ENCODE measurements around the gene CFAP299. TPM values are rescaled to one million over a fixed set of nuclear protein-coding genes. Genes with fewer than 3 reads are reported as not detected.

Gene CFAP299
- polyA plus RNA-seq, 2 of the 4 experiments (the other 2 are of a cell fraction), result not detected

- no peak overlapping the region for H3K27ac ChIP-seq
- TF ChIP-seq RCOR1 (IDR thresholded peaks at IDR 0.05; ENCODE audit: low read depth, low read length) (no peak), HOXB13 (CRISPR knock-in tag; IDR thresholded peaks at IDR 0.05; ENCODE audit: low read depth) (no peak), FOSL2 (IDR thresholded peaks at IDR 0.05) (no peak), FOSL2 (CRISPR knock-in tag; IDR thresholded peaks at IDR 0.05) (no peak), HOXA7 (CRISPR knock-in tag; IDR thresholded peaks at IDR 0.05) (no peak), RFX5 (IDR thresholded peaks at IDR 0.05) (no peak), HES2 (IDR thresholded peaks at IDR 0.05) (no peak), KDM5A (IDR thresholded peaks at IDR 0.05) (no peak), TFCP2L1 (CRISPR knock-in tag; IDR thresholded peaks at IDR 0.05) (no peak), ZSCAN20 (CRISPR knock-in tag; IDR thresholded peaks at IDR 0.05) (no peak)
- 0% methylated on average over 2 of the region's 2 CpGs for whole genome bisulfite sequencing (ENCODE audit: missing lambda C conversion rate)
- no peak for FAIRE-seq
- no peak for ATAC-seq
- H3K4me2 ChIP-seq, result no peak overlapping the region
- no peaks in the 10 kb centered on the region for H3K4me1 ChIP-seq
- no peak for DNase-seq (ENCODE audit: low read depth in 1 of 2, low spot score in 1 of 2)
- POLR2A ChIA-PET, result no interaction called here
- CTCF ChIA-PET, result no interaction called here
- no peaks in the 10 kb centered on the region for H3K9me3 ChIP-seq
- no peak overlapping the region for H3K4me3 ChIP-seq
These were observed 432.4 kb downstream of the CFAP299 start for GRCh38 chr4:80767944-80768343.

- Histone ChIP-seq H3K27ac (no peak overlapping the region), H3K4me3 (no peak overlapping the region), H3K4me1 (no peaks in the 10 kb centered on the region), H3K4me2 (no peak overlapping the region), H3K9me3 (no peaks in the 10 kb centered on the region)
- FAIRE-seq, result no peak
- CTCF ChIA-PET, result no interaction called here
- DNase-seq (ENCODE audit: low read depth in 1 of 2, low spot score in 1 of 2), result no peak
- POLR2A ChIA-PET, result no interaction called here
- 9% methylated on average over 5 of the region's 5 CpGs for WGBS (ENCODE audit: missing lambda C conversion rate)
- no peak for ATAC-seq
- TF ChIP-seq CBX8 (IDR thresholded peaks at IDR 0.05) (no peak), BHLHE40 (IDR thresholded peaks at IDR 0.05; ENCODE audit: low read depth, low read length) (no peak), ESRRA (IDR thresholded peaks at IDR 0.05; ENCODE audit: borderline replicate concordance, low read length) (no peak), RARB (CRISPR knock-in tag; IDR thresholded peaks at IDR 0.05) (no peak), ATOH8 (CRISPR knock-in tag; IDR thresholded peaks at IDR 0.05; ENCODE audit: low read depth) (no peak), EP300 (IDR thresholded peaks at IDR 0.05) (no peak), HEYL (CRISPR knock-in tag; IDR thresholded peaks at IDR 0.05) (no peak), EHMT2 (IDR thresholded peaks at IDR 0.05; ENCODE audit: low read depth) (no peak), MYC (IDR thresholded peaks at IDR 0.05; ENCODE audit: borderline replicate concordance, low read length) (no peak), CHD4 (IDR thresholded peaks at IDR 0.05; ENCODE audit: borderline replicate concordance) (no peak), FOSL2 (IDR thresholded peaks at IDR 0.05) (no peak), FOSL2 (CRISPR knock-in tag; IDR thresholded peaks at IDR 0.05) (no peak), POLR2AphosphoS2 (conservative IDR thresholded peaks at IDR 0.05; ENCODE audit: low read length) (no peak), TFCP2L1 (CRISPR knock-in tag; IDR thresholded peaks at IDR 0.05) (no peak), HOXB13 (CRISPR knock-in tag; IDR thresholded peaks at IDR 0.05; ENCODE audit: low read depth) (no peak), TP53 (CRISPR knock-in tag; IDR thresholded peaks at IDR 0.05) (no peak), FOXS1 (CRISPR knock-in tag; IDR thresholded peaks at IDR 0.05) (no peak), KDM1A (IDR thresholded peaks at IDR 0.05; ENCODE audit: low read depth) (no peak), HOXB5 (CRISPR knock-in tag; IDR thresholded peaks at IDR 0.05) (no peak)
These were observed 440.6 kb downstream of the CFAP299 start for GRCh38 chr4:80776168-80776567.

- no peaks in the 10 kb centered on the region for H3K4me1 ChIP-seq
- H3K4me3 ChIP-seq, result no peak overlapping the region
- CTCF ChIA-PET, result no interaction called here
- no peaks in the 10 kb centered on the region for H3K9me3 ChIP-seq
- POLR2A ChIA-PET, result no interaction called here
- H3K4me2 ChIP-seq, result no peak overlapping the region
- ATAC-seq (no peak), DNase-seq (ENCODE audit: low read depth in 1 of 2, low spot score in 1 of 2) (no peak), FAIRE-seq (no peak)
- 0% methylated on average over 1 of the region's 1 CpG for WGBS (ENCODE audit: missing lambda C conversion rate)
- no peak overlapping the region for H3K27ac ChIP-seq
- TF ChIP-seq EHMT2 (IDR thresholded peaks at IDR 0.05; ENCODE audit: low read depth), result no peak
- TF ChIP-seq EHF (CRISPR knock-in tag; IDR thresholded peaks at IDR 0.05), result no peak
- no peak for TF ChIP-seq NR3C1 (IDR thresholded peaks at IDR 0.05)
- TF ChIP-seq HOXA7 (CRISPR knock-in tag; IDR thresholded peaks at IDR 0.05), result no peak
- TF ChIP-seq PHF8 (IDR thresholded peaks at IDR 0.05; ENCODE audit: borderline replicate concordance, low read depth), result no peak
- TF ChIP-seq RARB (CRISPR knock-in tag; IDR thresholded peaks at IDR 0.05), result no peak
- no peak for TF ChIP-seq CHD4 (IDR thresholded peaks at IDR 0.05; ENCODE audit: borderline replicate concordance)
- TF ChIP-seq POLR2A (IDR thresholded peaks at IDR 0.05; ENCODE audit: low read length), result no peak
- TF ChIP-seq USF2 (IDR thresholded peaks at IDR 0.05), result no peak
- no peak for TF ChIP-seq HOXB13 (CRISPR knock-in tag; IDR thresholded peaks at IDR 0.05; ENCODE audit: low read depth)
- no peak for TF ChIP-seq MAZ (IDR thresholded peaks at IDR 0.05; ENCODE audit: borderline replicate concordance, low read depth, low read length)
- TF ChIP-seq ESRRA (IDR thresholded peaks at IDR 0.05; ENCODE audit: borderline replicate concordance, low read length), result no peak
- no peak for TF ChIP-seq ZSCAN20 (CRISPR knock-in tag; IDR thresholded peaks at IDR 0.05)
- TF ChIP-seq REST (IDR thresholded peaks at IDR 0.05), result no peak
- TF ChIP-seq RCOR1 (IDR thresholded peaks at IDR 0.05; ENCODE audit: low read depth, low read length), result no peak
- no peak for TF ChIP-seq KDM1A (IDR thresholded peaks at IDR 0.05; ENCODE audit: low read depth)
These were observed 445.9 kb downstream of the CFAP299 start for GRCh38 chr4:80781431-80781830.

Data from A549 (cell line).